Measurements from ENCODE around the gene GNAZ.

GNAZ gene

DNA sequence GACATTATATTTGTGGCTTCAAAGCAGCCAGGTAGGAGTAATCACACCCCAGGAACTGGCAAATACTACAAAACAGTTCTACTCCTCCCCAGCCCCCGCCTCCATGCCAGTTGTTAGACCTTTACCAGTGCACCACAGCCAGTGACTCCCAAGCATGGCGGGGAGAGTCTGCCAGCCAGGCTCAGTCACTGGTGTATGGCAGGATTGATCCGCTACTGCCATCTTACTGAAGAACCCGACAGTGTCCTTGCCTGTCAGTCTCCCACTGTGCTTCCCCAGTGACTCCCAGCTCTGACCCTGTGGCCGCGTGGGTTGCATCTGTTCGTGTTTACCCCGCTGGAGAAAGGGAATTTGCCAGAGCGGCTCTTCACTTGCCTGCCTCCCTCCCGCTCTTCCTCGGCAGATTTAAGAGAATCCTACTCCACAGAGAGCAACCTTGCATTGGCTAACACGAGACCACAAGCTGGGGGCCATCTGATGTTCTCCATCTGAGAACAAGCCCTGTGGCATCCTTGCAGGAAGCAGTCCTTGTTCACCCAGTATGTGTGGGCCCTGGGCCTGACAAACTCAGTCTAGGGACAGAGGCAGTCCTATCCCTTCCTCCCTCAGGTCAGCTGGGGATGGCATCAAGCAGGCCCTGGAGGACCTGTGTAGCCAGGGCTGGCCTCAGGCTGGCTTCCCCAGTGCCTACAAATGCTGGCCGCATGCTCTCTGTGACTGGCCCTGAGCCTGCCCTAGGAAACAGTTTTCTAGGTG is 33.1 kb downstream of the GNAZ start:
- POLR2A ChIA-PET = no interaction called here
- no peak for TF ChIP-seq CTCF (IDR thresholded peaks at IDR 0.05; ENCODE audit: control extremely low read depth, extremely low read depth, low read depth, missing control alignments)
- CTCF ChIA-PET = no interaction called here

GRCh38 chr22:23104187-23104971 is 34.1 kb downstream of the GNAZ start:
- no peak for DNase-seq (ENCODE audit: extremely low spot score)
- ChIA-PET POLR2A (no interaction called here), CTCF (no interaction called here)
- no peak for TF ChIP-seq CTCF (IDR thresholded peaks at IDR 0.05; ENCODE audit: control extremely low read depth, extremely low read depth, low read depth, missing control alignments)

More for the DNA sequence above, 33.1 kb downstream of the GNAZ start:
- no peak for DNase-seq (ENCODE audit: extremely low spot score)

DNA sequence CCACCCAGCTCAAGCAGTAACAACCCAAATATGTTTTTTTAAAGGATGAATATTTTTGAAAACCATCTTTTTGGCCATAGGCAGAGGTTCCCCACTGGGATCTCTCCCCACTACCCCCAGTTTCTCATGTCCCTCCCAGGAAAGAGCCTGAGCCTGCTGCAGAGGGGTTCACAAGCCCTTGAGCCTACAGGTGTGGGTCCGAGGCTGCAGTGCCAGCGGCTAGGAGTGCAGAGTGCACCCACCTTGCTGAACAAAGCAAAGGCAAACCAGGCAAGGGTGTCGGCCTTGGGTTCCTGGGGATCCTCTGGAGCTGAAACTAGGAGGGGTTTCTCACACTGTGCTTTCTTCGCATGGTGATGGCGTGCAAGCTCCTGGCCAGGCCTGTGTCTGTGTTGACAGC is 35.0 kb downstream of the GNAZ start:
- no peak for DNase-seq (ENCODE audit: extremely low spot score)
- no peak for TF ChIP-seq CTCF (IDR thresholded peaks at IDR 0.05; ENCODE audit: control extremely low read depth, extremely low read depth, low read depth, missing control alignments)
- ChIA-PET POLR2A (no interaction called here), CTCF (no interaction called here)

- ChIA-PET CTCF (no interaction called here), POLR2A (no interaction called here)
- no peak for DNase-seq (ENCODE audit: extremely low spot score)
- TF ChIP-seq CTCF (IDR thresholded peaks at IDR 0.05; ENCODE audit: control extremely low read depth, extremely low read depth, low read depth, missing control alignments) = no peak
Measured at GRCh38 chr22:23105919-23106318, 35.6 kb downstream of the GNAZ start.

GRCh38 chr22:23106344-23106743 is 36.0 kb downstream of the GNAZ start:
- DNase-seq (ENCODE audit: extremely low spot score) = no peak
- ChIA-PET CTCF (no interaction called here), POLR2A (no interaction called here)
- TF ChIP-seq CTCF (IDR thresholded peaks at IDR 0.05; ENCODE audit: control extremely low read depth, extremely low read depth, low read depth, missing control alignments) = no peak

DNA sequence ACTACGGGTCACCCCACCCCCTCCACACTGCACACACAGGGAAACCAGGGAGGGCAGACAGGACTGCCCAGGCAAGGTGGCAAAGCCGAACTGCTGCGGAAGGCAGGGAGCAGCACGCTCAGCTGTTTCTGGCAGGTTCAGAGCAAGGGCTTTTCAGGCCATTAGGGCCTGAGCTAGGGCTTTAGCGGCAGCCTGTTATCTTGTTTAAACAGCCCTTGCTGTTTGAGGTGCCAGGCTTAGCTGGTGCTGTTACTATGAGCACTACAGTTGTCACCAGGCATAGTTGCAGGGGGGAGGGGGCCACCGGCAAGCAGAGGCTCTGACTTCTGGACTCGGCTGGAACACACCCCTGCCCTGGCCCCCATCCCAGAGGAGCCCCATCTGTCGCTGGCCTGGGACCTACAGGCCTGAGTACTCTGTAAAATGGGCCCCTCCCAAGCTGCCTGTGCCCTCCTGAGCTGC is 36.6 kb downstream of the GNAZ start:
- ChIA-PET POLR2A (no interaction called here), CTCF (no interaction called here)
- DNase-seq (ENCODE audit: extremely low spot score) = no peak
- TF ChIP-seq CTCF (IDR thresholded peaks at IDR 0.05; ENCODE audit: control extremely low read depth, extremely low read depth, low read depth, missing control alignments) = no peak
